Brain microvascular endothelial cell (primary cell): ENCODE data around the gene SLC24A3.

Source experiments
- DNase-seq: peaks from one replicate; pipeline ENCODE4 v3.0.0-alpha.2; 2020
- H3K27ac ChIP-seq: fragments of 250-450 bp; sonication (Bioruptor Pico); 2 replicates; pipeline ENCODE4 v1.5.1; 2020; ENCODE audit warnings: mild to moderate bottlenecking, moderate library complexity
- H3K27me3 ChIP-seq: fragments of 250-450 bp; sonication (Bioruptor Pico); replicated peaks from 2 replicates; pipeline ENCODE4 v1.5.1; 2020; ENCODE audit warnings: mild to moderate bottlenecking
- H3K36me3 ChIP-seq: fragments of 250-450 bp; sonication (Bioruptor Pico); replicated peaks from 2 replicates; pipeline ENCODE4 v1.5.1; 2020; ENCODE audit warnings: mild to moderate bottlenecking
- H3K4me3 ChIP-seq: 2 replicates; pipeline ENCODE4 v1.5.1; 2011; ENCODE audit warnings: low read depth, mild to moderate bottlenecking, control low read depth, low read length, moderate library complexity
- in situ Hi-C: cut with HindIII; loops from 2 replicates; pipeline ENCODE4 v1.10.0; 2017; ENCODE audit warnings: low sequenced_read_pairs, low pct_ligation_motif_present
- TF ChIP-seq, protein P1 (sequence below): IDR thresholded peaks from 2 replicates; pipeline ENCODE4 v1.5.1; 2011; ENCODE audit warnings: low read depth, mild to moderate bottlenecking, moderate library complexity, low read length, control low read depth, inconsistent platforms; ENCODE audit errors: missing control alignments

SLC24A3 gene

GRCh38 chr20:19661717-19662636 lies 449.5 kb downstream of the SLC24A3 start:
- H3K27ac ChIP-seq: no peak overlapping the region

GRCh38 chr20:19662637-19662995 lies 450.2 kb downstream of the SLC24A3 start:
- Histone ChIP-seq H3K27ac (no peak overlapping the region), H3K4me3 (no peak overlapping the region), H3K27me3 (no peaks in the 10 kb centered on the region), H3K36me3 (no peaks in the 10 kb centered on the region)
- TF ChIP-seq, protein P1, sequence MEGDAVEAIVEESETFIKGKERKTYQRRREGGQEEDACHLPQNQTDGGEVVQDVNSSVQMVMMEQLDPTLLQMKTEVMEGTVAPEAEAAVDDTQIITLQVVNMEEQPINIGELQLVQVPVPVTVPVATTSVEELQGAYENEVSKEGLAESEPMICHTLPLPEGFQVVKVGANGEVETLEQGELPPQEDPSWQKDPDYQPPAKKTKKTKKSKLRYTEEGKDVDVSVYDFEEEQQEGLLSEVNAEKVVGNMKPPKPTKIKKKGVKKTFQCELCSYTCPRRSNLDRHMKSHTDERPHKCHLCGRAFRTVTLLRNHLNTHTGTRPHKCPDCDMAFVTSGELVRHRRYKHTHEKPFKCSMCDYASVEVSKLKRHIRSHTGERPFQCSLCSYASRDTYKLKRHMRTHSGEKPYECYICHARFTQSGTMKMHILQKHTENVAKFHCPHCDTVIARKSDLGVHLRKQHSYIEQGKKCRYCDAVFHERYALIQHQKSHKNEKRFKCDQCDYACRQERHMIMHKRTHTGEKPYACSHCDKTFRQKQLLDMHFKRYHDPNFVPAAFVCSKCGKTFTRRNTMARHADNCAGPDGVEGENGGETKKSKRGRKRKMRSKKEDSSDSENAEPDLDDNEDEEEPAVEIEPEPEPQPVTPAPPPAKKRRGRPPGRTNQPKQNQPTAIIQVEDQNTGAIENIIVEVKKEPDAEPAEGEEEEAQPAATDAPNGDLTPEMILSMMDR: no peak
- no peak for DNase-seq
- in situ Hi-C loops: no loop called here

More at GRCh38 chr20:19661717-19662636, 449.5 kb downstream of the SLC24A3 start:
- in situ Hi-C loops: no loop called here
- H3K36me3 ChIP-seq: no peaks in the 10 kb centered on the region
- H3K4me3 ChIP-seq: no peak overlapping the region
- peak; percentile 71 for DNase-seq
- H3K27me3 ChIP-seq: no peaks in the 10 kb centered on the region
- TF ChIP-seq, protein P1: peak; percentile 98

DNA sequence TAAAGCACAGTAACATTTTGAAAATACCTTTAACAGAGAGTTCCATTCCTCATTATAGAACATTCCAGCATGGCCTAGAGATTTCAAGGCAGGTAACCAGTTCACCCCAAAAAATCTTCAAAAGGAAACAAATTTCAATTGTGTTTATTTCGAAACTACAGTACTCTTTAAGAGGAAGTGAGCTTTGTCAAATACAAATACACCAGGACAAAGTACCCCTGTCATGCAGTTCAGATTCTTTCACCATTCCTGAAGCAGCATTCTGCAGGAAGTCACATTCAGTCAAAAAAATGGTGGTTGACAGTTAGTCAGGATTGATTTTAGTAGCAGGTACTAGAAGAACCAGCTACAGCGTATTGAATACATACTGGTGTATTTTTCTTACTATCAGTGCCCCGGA lies 456.0 kb downstream of the SLC24A3 start:
- Histone ChIP-seq H3K27me3 (no peaks in the 10 kb centered on the region), H3K27ac (no peak overlapping the region), H3K4me3 (no peak overlapping the region), H3K36me3 (no peaks in the 10 kb centered on the region)
- in situ Hi-C loops: no loop called here
- DNase-seq: no peak
- TF ChIP-seq, protein P1: no peak

- DNase-seq: no peak
- TF ChIP-seq, protein P1: no peak
- Histone ChIP-seq H3K36me3 (no peaks in the 10 kb centered on the region), H3K4me3 (no peak overlapping the region), H3K27me3 (no peaks in the 10 kb centered on the region), H3K27ac (no peak overlapping the region)
- in situ Hi-C loops: no loop called here
Observed at GRCh38 chr20:19670829-19671228, 458.4 kb downstream of the SLC24A3 start.

DNA sequence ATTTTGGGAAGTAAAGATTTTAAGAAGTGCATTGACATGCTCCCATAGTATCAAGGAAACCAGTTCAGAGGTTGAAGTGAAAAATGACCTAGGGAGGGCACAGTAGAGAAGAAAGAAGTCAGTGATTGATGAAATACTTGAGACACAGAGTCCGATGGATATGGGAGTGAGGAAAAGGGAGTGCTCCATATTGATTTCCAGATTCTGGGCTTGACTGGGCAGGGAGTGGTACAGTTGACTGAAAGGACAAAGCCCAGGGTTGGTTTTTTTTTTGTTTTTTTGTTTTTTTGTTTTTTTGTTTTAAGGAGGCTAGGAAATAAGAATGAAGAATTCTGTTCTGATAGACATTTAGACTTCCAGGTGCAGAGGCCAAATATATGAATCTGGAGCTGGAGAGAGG lies 458.9 kb downstream of the SLC24A3 start:
- TF ChIP-seq, protein P1: no peak
- in situ Hi-C loops: no loop called here
- Histone ChIP-seq H3K36me3 (no peaks in the 10 kb centered on the region), H3K27ac (no peak overlapping the region), H3K27me3 (no peaks in the 10 kb centered on the region), H3K4me3 (no peak overlapping the region)
- no peak for DNase-seq

DNA sequence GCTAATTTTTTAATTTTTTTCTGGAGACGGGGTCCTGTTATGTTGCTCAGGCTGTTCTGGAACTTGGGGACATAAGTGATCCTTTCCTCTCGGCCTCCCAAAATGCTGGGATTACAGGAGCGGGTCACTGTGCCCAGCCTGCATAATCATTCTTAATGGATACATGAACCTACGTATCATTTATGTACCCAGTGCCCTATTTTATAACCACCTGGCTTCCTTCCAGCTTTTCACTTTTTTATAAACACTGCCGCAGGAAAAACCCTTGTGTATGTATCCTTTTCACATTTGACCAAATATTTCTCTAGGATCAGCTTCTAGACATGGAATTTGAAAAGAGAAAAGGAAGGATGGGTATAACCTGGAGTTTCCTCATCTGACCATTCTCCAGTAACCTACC lies 460.1 kb downstream of the SLC24A3 start:
- in situ Hi-C loops: no loop called here

More for the DNA sequence above, 460.1 kb downstream of the SLC24A3 start:
- no peaks in the 10 kb centered on the region for H3K27me3 ChIP-seq
- H3K4me3 ChIP-seq: no peak overlapping the region
- H3K36me3 ChIP-seq: no peaks in the 10 kb centered on the region
- no peak for DNase-seq
- TF ChIP-seq, protein P1: no peak
- no peak overlapping the region for H3K27ac ChIP-seq
